Type B pancreatic cell (in vitro differentiated cells): ENCODE results near the gene SIRT6. TPM values are rescaled to one million over a fixed set of nuclear protein-coding genes. Genes with fewer than 3 reads are reported as not detected.
"Not testable (repeated sequence)": the region's sequence is repeated elsewhere in the genome, so short reads cannot be mapped to it uniquely, and the experiment has no call there.

Source experiments
- DNase-seq: peaks from one replicate; pipeline ENCODE4 v3.0.0; 2021; ENCODE audit warnings: mixed read lengths; ENCODE audit not compliant: unreplicated experiment; ENCODE audit errors: extremely low spot score
- H3K27ac Mint-ChIP-seq: 2 replicates; pipeline ENCODE4 v1.8.0; 2021; ENCODE audit warnings: mild to moderate bottlenecking, mixed read lengths
- H3K27me3 Mint-ChIP-seq: 2 replicates; pipeline ENCODE4 v1.8.0; 2021; ENCODE audit warnings: mixed read lengths
- H3K36me3 Mint-ChIP-seq: 2 replicates; pipeline ENCODE4 v1.8.0; 2021; ENCODE audit warnings: mixed read lengths
- H3K4me1 Mint-ChIP-seq: one replicate; pipeline ENCODE4 v1.8.0; 2021; ENCODE audit warnings: mixed read lengths; ENCODE audit not compliant: unreplicated experiment
- H3K4me3 Mint-ChIP-seq: 2 replicates; pipeline ENCODE4 v1.8.0; 2021; ENCODE audit warnings: mild to moderate bottlenecking, mixed read lengths
- H3K9me3 Mint-ChIP-seq: 2 replicates; pipeline ENCODE4 v1.8.0; 2021; ENCODE audit warnings: mixed read lengths
- total RNA-seq: library from RNA; stranded (reverse); gene quantifications from 2 replicates; pipeline ENCODE4 v1.2.1, GENCODE V29; 2021; ENCODE audit warnings: low replicate concordance
- TF ChIP-seq, protein P1 (sequence below): fragments of 200-600 bp; sonication (generic); conservative IDR thresholded peaks from 2 replicates; pipeline ENCODE4 v1.5.0; 2021; ENCODE audit warnings: antibody characterized with exemption, mild to moderate bottlenecking

Gene SIRT6
- total RNA-seq, 1 donor from 2014 or later: 29.2 TPM

GRCh38 chr19:4138445-4138844 lies 43.9 kb downstream of the SIRT6 start:
- H3K36me3 Mint-ChIP-seq: no peaks in the 10 kb centered on the region
- H3K9me3 Mint-ChIP-seq: no peaks in the 10 kb centered on the region
- H3K27me3 Mint-ChIP-seq: peaks cover 4% of the 10 kb centered on the region
- H3K4me1 Mint-ChIP-seq: peaks cover 8% of the 10 kb centered on the region
- TF ChIP-seq, protein P1, sequence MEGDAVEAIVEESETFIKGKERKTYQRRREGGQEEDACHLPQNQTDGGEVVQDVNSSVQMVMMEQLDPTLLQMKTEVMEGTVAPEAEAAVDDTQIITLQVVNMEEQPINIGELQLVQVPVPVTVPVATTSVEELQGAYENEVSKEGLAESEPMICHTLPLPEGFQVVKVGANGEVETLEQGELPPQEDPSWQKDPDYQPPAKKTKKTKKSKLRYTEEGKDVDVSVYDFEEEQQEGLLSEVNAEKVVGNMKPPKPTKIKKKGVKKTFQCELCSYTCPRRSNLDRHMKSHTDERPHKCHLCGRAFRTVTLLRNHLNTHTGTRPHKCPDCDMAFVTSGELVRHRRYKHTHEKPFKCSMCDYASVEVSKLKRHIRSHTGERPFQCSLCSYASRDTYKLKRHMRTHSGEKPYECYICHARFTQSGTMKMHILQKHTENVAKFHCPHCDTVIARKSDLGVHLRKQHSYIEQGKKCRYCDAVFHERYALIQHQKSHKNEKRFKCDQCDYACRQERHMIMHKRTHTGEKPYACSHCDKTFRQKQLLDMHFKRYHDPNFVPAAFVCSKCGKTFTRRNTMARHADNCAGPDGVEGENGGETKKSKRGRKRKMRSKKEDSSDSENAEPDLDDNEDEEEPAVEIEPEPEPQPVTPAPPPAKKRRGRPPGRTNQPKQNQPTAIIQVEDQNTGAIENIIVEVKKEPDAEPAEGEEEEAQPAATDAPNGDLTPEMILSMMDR: no peak
- no peak for DNase-seq
- no peak overlapping the region for H3K27ac Mint-ChIP-seq
- H3K4me3 Mint-ChIP-seq: no peak overlapping the region

DNA sequence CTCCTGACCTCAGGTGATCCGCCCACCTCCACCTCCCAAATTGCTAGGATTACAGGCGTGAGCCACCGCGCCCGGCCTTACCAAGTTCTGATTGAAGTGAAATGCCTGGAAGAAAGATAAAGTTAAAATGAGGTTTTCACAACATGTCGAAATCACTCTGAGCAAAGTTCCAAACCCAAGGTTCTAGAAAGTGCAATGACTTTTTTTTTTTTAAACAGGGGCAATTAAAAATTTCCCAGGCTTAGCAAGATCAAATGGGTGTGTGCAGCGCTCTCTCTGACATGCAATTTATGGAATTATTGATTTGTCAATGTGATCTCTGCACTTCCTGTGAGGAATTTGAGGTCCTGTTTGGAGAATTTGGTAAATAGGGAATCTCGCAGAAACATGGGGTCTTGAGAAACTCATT lies 45.7 kb downstream of the SIRT6 start:
- TF ChIP-seq, protein P1: no peak
- no peak overlapping the region for H3K27ac Mint-ChIP-seq
- no peak overlapping the region for H3K4me3 Mint-ChIP-seq
- H3K36me3 Mint-ChIP-seq: no peaks in the 10 kb centered on the region
- H3K4me1 Mint-ChIP-seq: peaks cover 8% of the 10 kb centered on the region
- peaks cover 3% of the 10 kb centered on the region for H3K27me3 Mint-ChIP-seq
- DNase-seq: no peak
- no peaks in the 10 kb centered on the region for H3K9me3 Mint-ChIP-seq

DNA sequence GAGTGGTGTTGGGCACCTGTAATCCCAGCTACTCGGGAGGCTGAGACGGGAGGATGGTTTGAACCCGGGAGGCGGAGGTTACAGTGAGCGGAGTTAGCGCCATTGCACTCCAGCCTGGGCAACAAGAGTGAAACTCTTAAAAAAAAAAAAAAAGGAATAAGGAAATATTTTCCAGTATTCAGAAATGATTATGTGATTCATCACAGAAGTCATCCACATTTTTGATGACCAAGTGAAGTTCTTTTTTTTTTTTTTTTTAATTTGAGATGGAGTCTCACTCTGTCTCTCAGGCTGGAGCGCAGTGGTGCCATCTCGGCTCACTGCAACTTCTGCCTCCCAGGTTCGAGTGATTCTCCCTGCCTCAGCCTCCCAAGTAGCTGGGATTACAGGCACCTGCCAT lies 47.0 kb downstream of the SIRT6 start:
- H3K27ac Mint-ChIP-seq, H3K9me3 Mint-ChIP-seq, H3K4me3 Mint-ChIP-seq, H3K36me3 Mint-ChIP-seq, DNase-seq, H3K27me3 Mint-ChIP-seq: not testable (repeated sequence)
- H3K4me1 Mint-ChIP-seq: peaks cover 14% of the 10 kb centered on the region

DNA sequence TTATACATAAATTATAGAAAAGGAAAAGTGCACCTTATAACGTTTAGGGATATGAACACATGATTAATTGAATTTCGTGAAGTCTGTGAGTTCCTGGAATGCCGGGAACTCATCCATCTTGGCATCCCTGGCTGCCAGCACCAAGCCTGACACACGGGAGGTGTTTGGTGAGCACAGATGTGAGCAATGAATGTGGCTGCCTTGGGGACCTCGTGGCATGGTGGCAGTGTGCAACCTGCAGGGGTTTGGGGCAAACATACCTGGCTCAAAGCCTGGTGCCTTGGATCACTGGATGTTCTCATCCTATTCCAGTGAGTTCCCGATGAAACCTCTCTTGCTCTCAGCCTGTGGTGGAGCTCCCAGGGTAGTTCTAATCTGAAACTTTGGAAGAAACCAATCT lies 48.0 kb downstream of the SIRT6 start:
- Mint-ChIP-seq H3K27me3 (no peaks in the 10 kb centered on the region), H3K9me3 (no peaks in the 10 kb centered on the region), H3K27ac (no peak overlapping the region), H3K36me3 (no peaks in the 10 kb centered on the region), H3K4me1 (peaks cover 9% of the 10 kb centered on the region), H3K4me3 (no peak overlapping the region)
- TF ChIP-seq, protein P1: no peak
- no peak for DNase-seq

DNA sequence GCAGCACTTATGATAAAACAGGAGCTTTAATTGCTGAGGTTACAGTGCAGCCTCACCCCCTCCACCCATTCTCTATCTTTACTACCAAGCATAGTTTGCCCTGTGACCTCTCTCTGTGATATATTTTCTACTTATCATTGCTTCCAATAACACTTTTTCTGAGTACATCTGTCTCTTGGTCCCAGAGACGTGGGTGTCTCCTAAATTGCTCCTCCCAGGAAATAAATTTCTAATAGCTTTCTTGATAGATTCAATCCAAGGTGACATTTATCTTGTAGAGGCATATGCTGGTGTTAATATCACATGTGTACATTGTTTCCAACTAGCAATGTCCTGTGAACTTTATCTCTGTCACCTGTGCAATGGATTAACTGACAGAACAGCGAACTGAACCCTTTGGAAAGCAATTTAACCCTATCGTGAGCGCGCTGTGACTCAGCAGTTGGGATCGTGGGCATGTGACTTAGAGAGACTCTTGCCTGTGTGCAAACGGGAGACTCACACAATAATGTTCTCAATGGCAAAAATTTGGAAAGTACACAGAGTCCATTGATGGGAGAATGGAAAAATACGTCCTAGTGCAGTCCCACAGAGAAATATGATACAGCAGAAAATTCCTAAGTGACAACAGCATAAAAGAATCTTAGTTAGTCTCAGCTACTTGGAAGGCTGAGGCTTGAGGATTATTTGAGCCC lies 51.5 kb downstream of the SIRT6 start:
- H3K4me1 Mint-ChIP-seq: peaks cover 9% of the 10 kb centered on the region
- DNase-seq: no peak
- H3K36me3 Mint-ChIP-seq: no peaks in the 10 kb centered on the region
- H3K27ac Mint-ChIP-seq: peak overlapping the region; percentile 83
- H3K4me3 Mint-ChIP-seq: peak overlapping the region; percentile 21
- H3K27me3 Mint-ChIP-seq: no peaks in the 10 kb centered on the region
- no peaks in the 10 kb centered on the region for H3K9me3 Mint-ChIP-seq
- TF ChIP-seq, protein P1: no peak

DNA sequence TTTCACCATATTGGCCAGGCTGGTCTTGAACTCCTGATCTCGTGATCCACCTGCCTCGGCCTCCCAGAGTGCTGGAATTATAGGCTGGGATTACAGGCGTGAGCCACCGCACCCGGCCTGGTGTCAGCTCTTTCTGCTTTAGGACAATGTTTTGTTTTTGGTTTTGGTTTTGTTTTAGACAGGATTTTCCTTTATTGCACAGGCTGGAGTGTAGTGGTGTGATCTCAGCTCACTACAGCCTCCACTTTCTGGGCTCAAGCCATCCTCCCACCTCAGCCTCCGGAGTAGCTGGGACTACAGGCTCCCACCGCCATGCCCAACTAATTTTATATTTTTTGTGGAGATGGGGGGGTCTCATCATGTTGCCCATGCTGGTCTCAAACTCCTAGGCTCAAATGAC lies 53.3 kb downstream of the SIRT6 start:
- peaks cover 12% of the 10 kb centered on the region for H3K4me1 Mint-ChIP-seq
- not testable (repeated sequence) for H3K9me3 Mint-ChIP-seq, H3K27me3 Mint-ChIP-seq, DNase-seq, H3K4me3 Mint-ChIP-seq, H3K27ac Mint-ChIP-seq, H3K36me3 Mint-ChIP-seq

DNA sequence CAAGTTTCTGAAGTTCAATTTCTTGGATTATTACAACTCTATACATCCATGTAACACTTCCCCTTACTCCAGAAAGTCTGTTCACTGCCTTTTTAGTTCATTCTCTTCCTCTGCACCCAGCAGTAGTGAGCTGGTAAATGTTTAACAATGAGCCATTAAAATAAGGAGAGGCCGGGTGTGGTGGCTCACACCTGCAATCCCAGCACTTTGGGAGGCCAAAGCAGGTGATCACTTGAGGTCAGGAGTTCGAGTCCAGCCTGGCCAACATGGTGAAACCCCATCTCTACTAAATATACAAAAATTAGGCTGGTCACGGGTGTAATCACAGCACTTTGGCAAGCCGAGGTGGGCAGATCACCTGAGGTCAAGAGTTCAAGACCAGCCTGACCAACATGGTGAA lies 55.0 kb downstream of the SIRT6 start:
- not testable (repeated sequence) for H3K36me3 Mint-ChIP-seq, DNase-seq, H3K9me3 Mint-ChIP-seq, H3K27me3 Mint-ChIP-seq, H3K27ac Mint-ChIP-seq
- Mint-ChIP-seq H3K4me1 (peaks cover 20% of the 10 kb centered on the region), H3K4me3 (peak overlapping the region; percentile 45)
